Measurements from ENCODE around the gene EMC1.

GRCh38 chr1:19268445-19268844 lies 17.1 kb upstream of the EMC1 start:
- TF ChIP-seq CTCF (IDR thresholded peaks at IDR 0.05) (no peak), POLR2A (IDR thresholded peaks at IDR 0.05) (no peak), EP300 (IDR thresholded peaks at IDR 0.05) (no peak), POLR2AphosphoS5 (IDR thresholded peaks at IDR 0.05) (no peak)

Data from gastroesophageal sphincter (tissue), 3 donors.